GM23248 (cell line): ENCODE measurements around the gene IBTK.

Experiments
- EZH2 ChIP-seq: fragments of 200-600 bp; sonication (generic); IDR thresholded peaks from 2 replicates; pipeline ENCODE4 v1.6.1; 2018; ENCODE audit warnings: antibody characterized with exemption, mild to moderate bottlenecking; ENCODE audit not compliant: insufficient read depth, poor library complexity, severe bottlenecking
- EZH2phosphoT487 ChIP-seq: fragments of 200-600 bp; sonication (generic); IDR thresholded peaks from 2 replicates; pipeline ENCODE4 v1.6.1; 2018; ENCODE audit warnings: antibody characterized with exemption, moderate library complexity, mild to moderate bottlenecking, low read depth; ENCODE audit not compliant: insufficient read depth

GRCh38 chr6:82237013-82237412 lies 10.5 kb downstream of the IBTK start:
- no peak for TF ChIP-seq EZH2
- TF ChIP-seq EZH2phosphoT487 = no peak
